Skeletal muscle tissue (tissue), 4 donors: ENCODE data around the gene GNAT1. TPM values are rescaled to one million over a fixed set of nuclear protein-coding genes. Genes with fewer than 3 reads are reported as not detected.

Experiments
- H3K27ac ChIP-seq: one replicate; pipeline ENCODE4 v1.7.0; 2013; ENCODE audit warnings: mild to moderate bottlenecking, low read depth, low read length, inconsistent platforms
- H3K27me3 ChIP-seq, 3 donors: one replicate each; pipeline ENCODE4 v1.7.0; 2013; ENCODE audit warnings: low read length in 3 of 3; ENCODE audit not compliant: control insufficient read depth in 3 of 3, insufficient read depth in 3 of 3
- H3K36me3 ChIP-seq, 3 donors: one replicate each; pipeline ENCODE4 v1.7.0; 2013; ENCODE audit warnings: low read length in 3 of 3; ENCODE audit not compliant: control insufficient read depth in 3 of 3, insufficient read depth in 3 of 3
- H3K4me1 ChIP-seq, 3 donors: one replicate each; pipeline ENCODE4 v1.7.0; 2013; ENCODE audit warnings: low read length in 3 of 3, mild to moderate bottlenecking in 3 of 3; ENCODE audit not compliant: control insufficient read depth in 3 of 3, insufficient read depth in 3 of 3
- H3K4me3 ChIP-seq, 3 donors: one replicate each; pipeline ENCODE4 v1.7.0; 2013; ENCODE audit warnings: low read length in 3 of 3
- H3K9ac ChIP-seq, 3 donors: one replicate each; pipeline ENCODE4 v1.7.0; 2013; ENCODE audit warnings: low read length in 3 of 3, mild to moderate bottlenecking in 3 of 3, moderate library complexity in 2 of 3, low read depth in 1 of 3
- H3K9me3 ChIP-seq, 3 donors: one replicate each; pipeline ENCODE4 v1.7.0; 2013; ENCODE audit warnings: low read length in 3 of 3; ENCODE audit not compliant: control insufficient read depth in 3 of 3
- total RNA-seq: library from RNA; depleted of rRNA; stranded (reverse); fragments of >200 nt; gene quantifications from one replicate; pipeline ENCODE4 v1.2.3, GENCODE V29; 2014
- donor health status: Osteomylitis.

The GNAT1 gene
- total RNA-seq, 1 donor from 2014 or later = not detected

GRCh38 chr3:50196253-50196801 is 4.9 kb downstream of the GNAT1 start:
- H3K27me3 ChIP-seq = peaks cover 27 to 30% (median 28%) of the 10 kb centered on the region in 3 donors
- H3K9me3 ChIP-seq = no peaks in the 10 kb centered on the region
- H3K27ac ChIP-seq = no peak overlapping the region
- no peak overlapping the region for H3K4me3 ChIP-seq
- H3K36me3 ChIP-seq = no peaks in the 10 kb centered on the region
- peaks cover 10 to 20% (median 20%) of the 10 kb centered on the region in 3 donors for H3K4me1 ChIP-seq
- no peak overlapping the region for H3K9ac ChIP-seq

GRCh38 chr3:50201573-50202315 is 10.3 kb downstream of the GNAT1 start:
- Histone ChIP-seq H3K9ac (no peak overlapping the region), H3K4me3 (no peak overlapping the region), H3K4me1 (peaks cover 14 to 36% (median 29%) of the 10 kb centered on the region in 3 donors), H3K9me3 (no peaks in the 10 kb centered on the region), H3K36me3 (no peaks in the 10 kb centered on the region), H3K27me3 (peaks cover 3 to 16% (median 15%) of the 10 kb centered on the region in 3 donors), H3K27ac (no peak overlapping the region)

GRCh38 chr3:50202353-50203112 is 11.1 kb downstream of the GNAT1 start:
- no peaks in the 10 kb centered on the region for H3K36me3 ChIP-seq
- H3K9ac ChIP-seq = no peak overlapping the region
- no peaks in the 10 kb centered on the region for H3K9me3 ChIP-seq
- H3K4me1 ChIP-seq = peaks cover 18 to 42% (median 37%) of the 10 kb centered on the region in 3 donors
- H3K27me3 ChIP-seq = peaks cover 3 to 16% (median 15%) of the 10 kb centered on the region in 3 donors
- H3K27ac ChIP-seq = no peak overlapping the region
- no peak overlapping the region for H3K4me3 ChIP-seq

GRCh38 chr3:50203113-50203808 is 11.9 kb downstream of the GNAT1 start:
- Histone ChIP-seq H3K27me3 (peaks cover 3 to 16% (median 15%) of the 10 kb centered on the region in 3 donors), H3K36me3 (no peaks in the 10 kb centered on the region), H3K9me3 (no peaks in the 10 kb centered on the region), H3K4me1 (peaks cover 23 to 47% (median 43%) of the 10 kb centered on the region in 3 donors), H3K4me3 (no peak overlapping the region), H3K27ac (no peak overlapping the region), H3K9ac (peak overlapping the region in 1 of 3 donors; percentile 43)

GRCh38 chr3:50203809-50204803 is 12.7 kb downstream of the GNAT1 start:
- H3K4me1 ChIP-seq = peaks cover 26 to 54% (median 51%) of the 10 kb centered on the region in 3 donors
- H3K36me3 ChIP-seq = no peaks in the 10 kb centered on the region
- H3K9ac ChIP-seq = peak overlapping the region in 2 of 3 donors; percentile 43 to 79
- no peaks in the 10 kb centered on the region for H3K9me3 ChIP-seq
- peaks cover 3 to 16% (median 15%) of the 10 kb centered on the region in 3 donors for H3K27me3 ChIP-seq
- peak overlapping the region in 1 of 3 donors; percentile 59 for H3K4me3 ChIP-seq
- H3K27ac ChIP-seq = no peak overlapping the region

GRCh38 chr3:50204804-50205412 is 13.5 kb downstream of the GNAT1 start, which contains the start of gene SLC38A3:
TSS of gene SLC38A3 (plus strand) at chr3:50205271. CDS start at chr3:50214200, 8,929 bp downstream.
- H3K9me3 ChIP-seq = no peaks in the 10 kb centered on the region
- peak within 1 kb of the TSS; percentile 82 to 95 (median 86) for H3K9ac ChIP-seq
- no peaks in the 10 kb centered on the region for H3K36me3 ChIP-seq
- H3K4me3 ChIP-seq = peak within 1 kb of the TSS; percentile 73 to 82 (median 73)
- H3K27ac ChIP-seq = peak within 1 kb of the TSS; percentile 88
- peaks cover 3 to 16% (median 15%) of the 10 kb centered on the region in 3 donors for H3K27me3 ChIP-seq
- peaks cover 26 to 55% (median 55%) of the 10 kb centered on the region in 3 donors for H3K4me1 ChIP-seq

- H3K27ac ChIP-seq = peak overlapping the region; percentile 88
- no peaks in the 10 kb centered on the region for H3K36me3 ChIP-seq
- H3K9me3 ChIP-seq = no peaks in the 10 kb centered on the region
- peak overlapping the region; percentile 82 to 95 (median 86) for H3K9ac ChIP-seq
- H3K27me3 ChIP-seq = peaks cover 3 to 16% (median 15%) of the 10 kb centered on the region in 3 donors
- H3K4me1 ChIP-seq = peaks cover 26 to 62% (median 56%) of the 10 kb centered on the region in 3 donors
- peak overlapping the region; percentile 73 to 82 (median 73) for H3K4me3 ChIP-seq
These were observed 14.2 kb downstream of the GNAT1 start for GRCh38 chr3:50205413-50206276.
